MCF 10A (cell line): ENCODE results near the gene KLF7. TPM values are rescaled to one million over a fixed set of nuclear protein-coding genes. Genes with fewer than 3 reads are reported as not detected.

Experiments
- BruUV-seq: library from RNA; stranded (reverse); fragments of 400-500 nt; replicated peaks from 2 replicates; lab custom pipeline; 2021; lab: Mats Ljungman, UMichigan
- CTCF ChIA-PET: fragments of 300-600 bp; sonication (Branson Sonifier 250); formaldehyde crosslinking; extraction: SDS; loops from one replicate; lab custom pipeline; 2021; ENCODE audit warnings: antibody characterized with exemption, inconsistent platforms; lab: Yijun Ruan, JAX
- POLR2A ChIA-PET: fragments of 300-600, 350-650 bp; sonication (Branson Sonifier 250); formaldehyde crosslinking; extraction: SDS; loops from one replicate; lab custom pipeline; 2020; ENCODE audit warnings: antibody characterized with exemption, inconsistent platforms; lab: Yijun Ruan, JAX
- DNase-seq: peaks from one replicate; pipeline ENCODE4 v3.0.0-alpha.2; 2018; ENCODE audit not compliant: unreplicated experiment
- H3K27ac Mint-ChIP-seq: one replicate; pipeline ENCODE4 v1.8.0; 2022; ENCODE audit warnings: mild to moderate bottlenecking, low read depth, mixed read lengths; ENCODE audit not compliant: unreplicated experiment
- H3K27me3 Mint-ChIP-seq: one replicate; pipeline ENCODE4 v1.8.0; 2022; ENCODE audit warnings: mixed read lengths; ENCODE audit not compliant: insufficient read depth, unreplicated experiment
- H3K36me3 Mint-ChIP-seq: one replicate; pipeline ENCODE4 v1.8.0; 2022; ENCODE audit warnings: mild to moderate bottlenecking, moderate library complexity, mixed read lengths; ENCODE audit not compliant: insufficient read depth, unreplicated experiment
- H3K4me1 Mint-ChIP-seq: one replicate; pipeline ENCODE4 v1.8.0; 2022; ENCODE audit warnings: mixed read lengths; ENCODE audit not compliant: insufficient read depth, unreplicated experiment
- H3K4me3 Mint-ChIP-seq: one replicate; pipeline ENCODE4 v1.8.0; 2022; ENCODE audit warnings: mild to moderate bottlenecking, moderate library complexity, mixed read lengths; ENCODE audit not compliant: unreplicated experiment
- H3K9me3 Mint-ChIP-seq: one replicate; pipeline ENCODE4 v1.8.0; 2022; ENCODE audit warnings: mixed read lengths; ENCODE audit not compliant: unreplicated experiment
- CTCF ChIP-seq: fragments of 200-600 bp; IDR thresholded peaks from one replicate; pipeline ENCODE4 v1.8.0; 2022; ENCODE audit warnings: antibody characterized with exemption, mild to moderate bottlenecking; ENCODE audit not compliant: unreplicated experiment
- intact Hi-C: fragments of 100-400 bp; cut with micrococcal nuclease; formaldehyde crosslinking; loops from 2 replicates; pipeline ENCODE4 v1.14.1; 2022
- total RNA-seq: library from RNA; stranded (reverse); gene quantifications from 2 replicates; pipeline ENCODE4 v1.2.3, GENCODE V29; 2022

Gene KLF7
- total RNA-seq, 1 experiment from 2014 or later: 40.1 TPM

- no peak for TF ChIP-seq CTCF
- Mint-ChIP-seq H3K27ac (no peak overlapping the region), H3K36me3 (peaks cover 49% of the 10 kb centered on the region), H3K4me3 (no peak overlapping the region), H3K4me1 (no peaks in the 10 kb centered on the region), H3K27me3 (no peaks in the 10 kb centered on the region), H3K9me3 (no peaks in the 10 kb centered on the region)
- DNase-seq: no peak
- BruUV-seq: no TSS peak
- intact Hi-C loops: no loop called here
- ChIA-PET CTCF (interaction anchor here (0.9 kb wide), 1 partner anchor 32 kb away, joined by 3 read pairs; no protein-coding TSS in a partner anchor), POLR2A (no interaction called here)
These were observed 87.5 kb downstream of the KLF7 start for GRCh38 chr2:207078186-207078798.

GRCh38 chr2:207077266-207077665, 88.5 kb downstream of the KLF7 start:
- no peak overlapping the region for H3K27ac Mint-ChIP-seq
- no peak for TF ChIP-seq CTCF
- CTCF ChIA-PET: no interaction called here
- BruUV-seq: no TSS peak
- peaks cover 49% of the 10 kb centered on the region for H3K36me3 Mint-ChIP-seq
- intact Hi-C loops: no loop called here
- H3K4me1 Mint-ChIP-seq: no peaks in the 10 kb centered on the region
- POLR2A ChIA-PET: no interaction called here
- DNase-seq: no peak
- H3K27me3 Mint-ChIP-seq: no peaks in the 10 kb centered on the region
- no peaks in the 10 kb centered on the region for H3K9me3 Mint-ChIP-seq
- no peak overlapping the region for H3K4me3 Mint-ChIP-seq

- ChIA-PET CTCF (interaction anchor here (0.6 to 0.7 kb wide), 2 partner anchors 275 to 1199 kb away, joined by 3 read pairs; no protein-coding TSS in a partner anchor), POLR2A (no interaction called here)
- H3K27ac Mint-ChIP-seq: no peak overlapping the region
- no peaks in the 10 kb centered on the region for H3K9me3 Mint-ChIP-seq
- intact Hi-C loops: no loop called here
- no peak overlapping the region for H3K4me3 Mint-ChIP-seq
- H3K36me3 Mint-ChIP-seq: peaks cover 31% of the 10 kb centered on the region
- no peaks in the 10 kb centered on the region for H3K4me1 Mint-ChIP-seq
- TF ChIP-seq CTCF: no peak
- H3K27me3 Mint-ChIP-seq: no peaks in the 10 kb centered on the region
- no peak for DNase-seq
- BruUV-seq: no TSS peak
These were observed 90.3 kb downstream of the KLF7 start for GRCh38 chr2:207075456-207075855.

GRCh38 chr2:207073801-207074678, 91.7 kb downstream of the KLF7 start:
- CTCF ChIA-PET: interaction anchor here (0.6 to 2.1 kb wide), 7 partner anchors 8 to 399 kb away, joined by 3 to 8 read pairs (median 3); no protein-coding TSS in a partner anchor
- intact Hi-C loops: loop anchor here (5.0 kb wide), 2 partner anchors 88 to 92 kb away; no protein-coding TSS in a partner anchor
- H3K27ac Mint-ChIP-seq: no peak overlapping the region

More at GRCh38 chr2:207073801-207074678, 91.7 kb downstream of the KLF7 start:
- peaks cover 17% of the 10 kb centered on the region for H3K36me3 Mint-ChIP-seq
- DNase-seq: no peak
- no peak for TF ChIP-seq CTCF
- BruUV-seq: no TSS peak
- no peak overlapping the region for H3K4me3 Mint-ChIP-seq
- H3K9me3 Mint-ChIP-seq: no peaks in the 10 kb centered on the region
- POLR2A ChIA-PET: interaction anchor here (1.0 to 1.7 kb wide), 3 partner anchors 9 to 17 kb away, joined by 3 to 5 read pairs (median 3); no protein-coding TSS in a partner anchor
- no peaks in the 10 kb centered on the region for H3K4me1 Mint-ChIP-seq
- H3K27me3 Mint-ChIP-seq: no peaks in the 10 kb centered on the region
